Ovary (tissue), 3 donors: ENCODE results near the gene GAS6.

Source experiments
- POLR2A ChIP-seq: fragments of 450-650 bp; IDR thresholded peaks from one replicate; pipeline ENCODE4 v1.6.1; 2017; ENCODE audit warnings: antibody characterized with exemption, mild to moderate bottlenecking, moderate library complexity
- TF ChIP-seq, protein P1 (sequence below), 3 donors: fragments of 450-650 bp in 2 of 3; fragments of 200-600 bp in 1 of 3; IDR thresholded peaks; one replicate each; pipeline versions ENCODE4 v1.5.1 to v1.8.0; 2016 to 2022; ENCODE audit warnings: antibody characterized with exemption in 3 of 3, mild to moderate bottlenecking in 1 of 3
- donor health status: DM: no; HTN: no; CAD: no.

DNA sequence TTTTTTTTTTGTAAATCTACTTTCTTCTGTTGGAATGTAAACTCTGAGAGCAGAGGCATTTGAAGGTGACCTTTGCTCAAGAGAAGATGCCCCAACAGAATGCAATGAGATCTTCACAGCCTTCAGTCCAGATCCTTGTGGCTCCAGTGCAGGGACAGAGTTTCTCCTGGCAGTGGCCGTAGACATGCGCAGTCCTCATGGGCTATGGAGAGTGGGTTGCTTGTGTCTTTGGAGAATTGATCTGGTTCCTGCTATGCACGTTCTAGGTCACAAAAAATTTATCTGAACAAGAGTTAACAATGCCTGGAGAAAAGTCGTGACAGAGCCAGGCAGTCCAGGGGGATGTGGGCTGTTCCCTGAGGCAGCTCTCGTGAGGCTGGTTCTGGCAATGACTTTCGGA, 74.7 kb downstream of the GAS6 start:
- TF ChIP-seq, protein P1, sequence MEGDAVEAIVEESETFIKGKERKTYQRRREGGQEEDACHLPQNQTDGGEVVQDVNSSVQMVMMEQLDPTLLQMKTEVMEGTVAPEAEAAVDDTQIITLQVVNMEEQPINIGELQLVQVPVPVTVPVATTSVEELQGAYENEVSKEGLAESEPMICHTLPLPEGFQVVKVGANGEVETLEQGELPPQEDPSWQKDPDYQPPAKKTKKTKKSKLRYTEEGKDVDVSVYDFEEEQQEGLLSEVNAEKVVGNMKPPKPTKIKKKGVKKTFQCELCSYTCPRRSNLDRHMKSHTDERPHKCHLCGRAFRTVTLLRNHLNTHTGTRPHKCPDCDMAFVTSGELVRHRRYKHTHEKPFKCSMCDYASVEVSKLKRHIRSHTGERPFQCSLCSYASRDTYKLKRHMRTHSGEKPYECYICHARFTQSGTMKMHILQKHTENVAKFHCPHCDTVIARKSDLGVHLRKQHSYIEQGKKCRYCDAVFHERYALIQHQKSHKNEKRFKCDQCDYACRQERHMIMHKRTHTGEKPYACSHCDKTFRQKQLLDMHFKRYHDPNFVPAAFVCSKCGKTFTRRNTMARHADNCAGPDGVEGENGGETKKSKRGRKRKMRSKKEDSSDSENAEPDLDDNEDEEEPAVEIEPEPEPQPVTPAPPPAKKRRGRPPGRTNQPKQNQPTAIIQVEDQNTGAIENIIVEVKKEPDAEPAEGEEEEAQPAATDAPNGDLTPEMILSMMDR (IDR thresholded peaks at IDR 0.05): no peak
- TF ChIP-seq POLR2A: no peak
